22Rv1 (cell line): ENCODE measurements around the gene HOXC10.

Source experiments
- H3K27ac ChIP-seq: fragments of 450-650 bp; 2 replicates; pipeline ENCODE4 v1.5.1; 2017
- ZFX ChIP-seq: fragments of 450-650 bp; IDR thresholded peaks from 2 replicates; pipeline ENCODE4 v1.6.1; 2017; ENCODE audit warnings: antibody characterized with exemption, borderline replicate concordance
- TF ChIP-seq, protein P1 (sequence below): fragments of 450-650 bp; IDR thresholded peaks from 2 replicates; pipeline ENCODE4 v1.5.1; 2017; ENCODE audit warnings: mild to moderate bottlenecking

Gene HOXC10

DNA sequence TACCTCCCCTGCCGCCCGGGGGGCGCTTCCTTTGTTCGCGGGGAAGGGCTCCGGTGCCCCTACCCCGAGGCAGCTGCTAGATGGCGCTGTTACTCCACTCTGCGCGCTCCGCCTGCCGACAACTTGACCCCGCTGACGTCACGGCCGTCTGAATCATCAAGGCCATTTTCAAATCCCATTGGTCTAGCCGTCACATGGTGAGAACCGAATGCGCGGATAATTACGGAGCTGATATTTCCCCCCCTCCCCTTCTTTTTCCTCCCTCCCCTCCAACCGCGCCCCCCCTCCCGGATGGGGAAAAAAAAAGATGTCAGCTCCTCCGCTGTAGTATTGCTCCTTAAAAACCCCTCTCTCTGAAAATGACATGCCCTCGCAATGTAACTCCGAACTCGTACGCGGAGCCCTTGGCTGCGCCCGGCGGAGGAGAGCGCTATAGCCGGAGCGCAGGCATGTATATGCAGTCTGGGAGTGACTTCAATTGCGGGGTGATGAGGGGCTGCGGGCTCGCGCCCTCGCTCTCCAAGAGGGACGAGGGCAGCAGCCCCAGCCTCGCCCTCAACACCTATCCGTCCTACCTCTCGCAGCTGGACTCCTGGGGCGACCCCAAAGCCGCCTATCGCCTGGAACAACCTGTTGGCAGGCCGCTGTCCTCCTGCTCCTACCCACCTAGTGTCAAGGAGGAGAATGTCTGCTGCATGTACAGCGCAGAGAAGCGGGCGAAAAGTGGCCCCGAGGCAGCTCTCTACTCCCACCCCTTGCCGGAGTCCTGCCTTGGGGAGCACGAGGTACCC lies at the start of gene HOXC10:
Gene HOXC10, plus strand, starts transcription at position 246 of the 791 bp plus-strand sequence. Its CDS starts 114 bp downstream, at position 360.
- peak within 1 kb of the TSS; percentile 84 for H3K27ac ChIP-seq

DNA sequence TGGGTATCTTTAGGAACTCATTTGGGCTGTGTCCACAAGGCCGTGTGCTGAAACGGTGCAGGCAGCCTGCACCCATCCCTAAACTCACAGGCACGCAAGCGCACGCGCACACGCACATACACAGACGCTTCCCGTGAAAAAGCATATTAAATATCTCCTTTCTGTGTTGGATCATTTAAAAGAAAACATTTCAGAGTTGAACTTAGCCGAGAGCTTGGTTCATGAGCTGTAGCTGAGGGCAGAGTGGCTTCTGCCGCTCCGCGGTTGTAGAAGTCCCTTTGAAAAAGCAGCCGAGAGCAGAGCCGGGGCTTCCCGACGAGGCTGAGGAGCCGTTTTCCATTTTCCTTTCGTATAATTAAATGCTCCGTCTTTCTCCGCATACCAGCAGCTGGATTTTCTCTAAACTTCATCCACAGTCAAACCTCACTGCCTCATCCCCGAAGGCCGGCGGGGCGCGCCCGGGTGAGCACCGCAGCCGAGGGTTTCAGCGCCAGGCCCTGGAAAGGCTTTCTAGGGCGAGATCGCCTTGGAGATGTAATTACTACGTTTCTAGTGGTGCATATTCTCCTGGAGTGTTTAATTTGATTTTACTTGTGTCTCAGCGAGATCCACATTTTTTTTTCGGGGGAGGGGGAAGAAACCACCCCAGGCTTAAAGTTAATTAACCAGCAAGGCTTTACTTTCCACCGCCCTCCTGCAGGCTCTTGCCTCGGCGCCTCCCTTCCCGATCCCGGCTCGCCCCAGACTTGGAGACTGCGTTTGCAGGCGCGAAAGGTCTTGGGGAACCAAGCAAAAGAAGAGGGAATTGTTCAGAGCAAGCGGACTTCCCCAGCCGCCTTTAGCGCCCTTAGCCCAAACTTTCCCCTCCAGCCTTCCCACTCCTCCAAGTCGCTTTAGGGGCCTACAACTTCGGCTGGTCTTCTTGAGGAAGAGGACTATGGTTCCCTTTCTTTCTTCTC lies 49.3 kb upstream of the HOXC10 start:
- no peak for TF ChIP-seq ZFX
- TF ChIP-seq, protein P1, sequence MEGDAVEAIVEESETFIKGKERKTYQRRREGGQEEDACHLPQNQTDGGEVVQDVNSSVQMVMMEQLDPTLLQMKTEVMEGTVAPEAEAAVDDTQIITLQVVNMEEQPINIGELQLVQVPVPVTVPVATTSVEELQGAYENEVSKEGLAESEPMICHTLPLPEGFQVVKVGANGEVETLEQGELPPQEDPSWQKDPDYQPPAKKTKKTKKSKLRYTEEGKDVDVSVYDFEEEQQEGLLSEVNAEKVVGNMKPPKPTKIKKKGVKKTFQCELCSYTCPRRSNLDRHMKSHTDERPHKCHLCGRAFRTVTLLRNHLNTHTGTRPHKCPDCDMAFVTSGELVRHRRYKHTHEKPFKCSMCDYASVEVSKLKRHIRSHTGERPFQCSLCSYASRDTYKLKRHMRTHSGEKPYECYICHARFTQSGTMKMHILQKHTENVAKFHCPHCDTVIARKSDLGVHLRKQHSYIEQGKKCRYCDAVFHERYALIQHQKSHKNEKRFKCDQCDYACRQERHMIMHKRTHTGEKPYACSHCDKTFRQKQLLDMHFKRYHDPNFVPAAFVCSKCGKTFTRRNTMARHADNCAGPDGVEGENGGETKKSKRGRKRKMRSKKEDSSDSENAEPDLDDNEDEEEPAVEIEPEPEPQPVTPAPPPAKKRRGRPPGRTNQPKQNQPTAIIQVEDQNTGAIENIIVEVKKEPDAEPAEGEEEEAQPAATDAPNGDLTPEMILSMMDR = no peak
- no peak overlapping the region for H3K27ac ChIP-seq

More for the DNA sequence above, at the start of gene HOXC10:
- TF ChIP-seq, protein P1 = peak; percentile 90
- no peak for TF ChIP-seq ZFX

DNA sequence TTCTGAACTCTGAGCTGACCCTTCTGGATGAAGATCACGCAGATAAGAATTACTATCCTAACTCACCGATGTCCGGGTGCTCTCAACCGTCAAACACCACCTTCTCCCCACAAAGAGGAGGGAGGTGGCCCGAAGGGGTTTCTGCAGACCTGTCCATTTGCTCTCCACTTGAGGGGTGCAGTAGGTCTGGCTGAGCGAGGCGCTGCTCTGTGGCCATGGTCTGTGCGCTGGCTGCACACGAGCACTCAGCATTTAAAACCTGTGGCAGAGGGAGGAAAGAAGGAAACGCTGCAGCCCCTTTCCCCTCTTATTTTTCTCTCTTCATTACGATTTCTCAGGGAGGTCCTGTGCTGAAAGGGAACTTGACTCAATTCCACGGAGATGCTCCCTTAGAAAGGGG lies 47.8 kb upstream of the HOXC10 start:
- TF ChIP-seq ZFX = no peak
- TF ChIP-seq, protein P1 = no peak
- no peak overlapping the region for H3K27ac ChIP-seq

DNA sequence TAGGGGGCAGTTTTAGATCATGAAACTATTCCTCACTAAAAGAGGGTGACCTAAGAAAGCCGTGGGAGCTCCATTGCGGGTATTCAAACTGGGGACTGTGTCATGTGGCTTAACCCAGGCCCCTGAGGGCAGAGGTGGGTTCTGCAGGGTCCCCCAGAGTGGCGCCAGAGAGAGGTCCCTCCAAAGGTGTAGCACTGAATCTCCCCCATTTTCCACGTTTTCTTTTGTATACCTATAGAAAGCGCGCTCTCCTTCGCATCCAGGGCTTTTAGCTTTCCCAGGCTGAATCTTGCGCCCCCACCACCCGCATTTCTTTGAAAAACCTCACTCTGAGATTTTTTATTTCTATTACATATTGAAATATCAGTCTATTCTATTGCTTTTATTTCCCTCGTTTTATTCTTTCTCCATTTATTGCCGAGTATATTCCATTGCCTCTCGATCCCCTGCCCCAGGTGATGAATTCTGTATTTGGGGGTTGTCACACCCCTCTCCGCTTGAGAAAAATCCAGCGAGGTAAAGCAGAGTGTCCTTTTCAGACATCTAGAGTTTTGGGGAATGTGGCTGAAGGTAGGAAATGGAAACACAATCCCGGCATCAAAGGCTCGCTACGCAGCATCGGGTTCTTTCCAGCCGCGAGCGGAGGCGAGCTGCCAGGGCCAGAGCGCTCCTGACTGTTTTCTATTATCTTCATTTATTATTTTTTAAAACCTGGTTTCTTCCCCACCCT lies 47.2 kb upstream of the HOXC10 start:
- H3K27ac ChIP-seq = peak overlapping the region; percentile 61
- TF ChIP-seq, protein P1 = no peak
- TF ChIP-seq ZFX = no peak

DNA sequence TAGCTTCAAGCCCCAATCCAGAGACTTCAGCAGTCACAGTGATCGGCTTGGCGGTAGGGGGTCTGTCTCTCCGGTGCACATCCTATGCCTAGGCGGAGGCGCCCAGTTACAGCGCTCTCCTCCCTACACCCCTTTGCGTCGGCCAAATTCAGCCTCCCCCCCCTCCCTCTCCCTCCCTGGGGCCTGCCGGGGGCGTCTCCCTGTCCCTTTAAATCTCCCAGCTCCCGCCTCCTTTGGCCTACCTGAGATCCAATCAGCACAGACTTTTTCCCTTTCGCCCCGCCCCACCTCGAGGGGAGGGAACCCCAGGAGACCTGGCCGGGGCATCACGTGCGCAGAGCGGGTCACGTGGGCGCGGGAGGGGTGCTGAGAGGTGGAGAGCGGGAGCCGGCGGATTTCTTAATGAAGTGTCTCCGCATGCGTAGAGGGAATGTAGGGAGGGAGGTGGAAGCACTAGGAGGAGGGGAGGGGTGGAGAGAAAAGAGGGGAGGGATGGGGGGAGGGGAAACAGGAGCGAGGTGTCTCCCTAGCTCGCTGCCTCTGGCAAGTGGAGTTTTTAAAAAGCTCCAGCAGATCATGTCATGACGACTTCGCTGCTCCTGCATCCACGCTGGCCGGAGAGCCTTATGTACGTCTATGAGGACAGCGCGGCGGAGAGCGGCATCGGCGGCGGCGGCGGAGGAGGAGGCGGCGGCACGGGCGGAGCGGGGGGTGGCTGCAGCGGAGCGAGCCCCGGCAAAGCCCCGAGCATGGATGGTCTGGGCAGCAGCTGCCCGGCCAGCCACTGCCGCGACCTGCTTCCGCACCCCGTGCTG lies 46.4 kb upstream of the HOXC10 start, which contains the start of gene HOXC13:
Gene HOXC13, plus strand, starts transcription at position 506 of the 815 bp plus-strand sequence. Its CDS starts 76 bp downstream, at position 582.
- H3K27ac ChIP-seq = peak within 1 kb of the TSS; percentile 61
- TF ChIP-seq, protein P1 = no peak
- no peak for TF ChIP-seq ZFX
